VCaP (cell line): ENCODE results near the gene DNAI2.

Experiments used
- H3K27ac ChIP-seq: fragments of 450-650 bp; 2 replicates; pipeline ENCODE4 v1.5.1; 2017
- CTCF ChIP-seq: fragments of 450-650 bp; conservative IDR thresholded peaks from 2 replicates; pipeline ENCODE4 v1.5.1; 2017; ENCODE audit warnings: mild to moderate bottlenecking, moderate library complexity

DNAI2 gene

GRCh38 chr17:74344658-74345057 lies 70.6 kb downstream of the DNAI2 start:
- no peak for TF ChIP-seq CTCF
- H3K27ac ChIP-seq, result no peak overlapping the region

- no peak overlapping the region for H3K27ac ChIP-seq
- no peak for TF ChIP-seq CTCF
These were observed 71.6 kb downstream of the DNAI2 start for GRCh38 chr17:74345433-74346241.

GRCh38 chr17:74347646-74348045 lies 73.6 kb downstream of the DNAI2 start:
- H3K27ac ChIP-seq, result no peak overlapping the region
- TF ChIP-seq CTCF, result no peak

- no peak for TF ChIP-seq CTCF
- H3K27ac ChIP-seq, result no peak overlapping the region
These were observed 75.1 kb downstream of the DNAI2 start for GRCh38 chr17:74349120-74349519.

- TF ChIP-seq CTCF, result no peak
- H3K27ac ChIP-seq, result no peak overlapping the region
These were observed 76.5 kb downstream of the DNAI2 start for GRCh38 chr17:74350486-74350885.

GRCh38 chr17:74351552-74352210 lies 77.6 kb downstream of the DNAI2 start:
- no peak overlapping the region for H3K27ac ChIP-seq
- peak; percentile 33 for TF ChIP-seq CTCF

- no peak overlapping the region for H3K27ac ChIP-seq
- TF ChIP-seq CTCF, result no peak
These were observed 79.5 kb downstream of the DNAI2 start for GRCh38 chr17:74353446-74354060.
